NCI-H460 (cell line): ENCODE measurements around the gene ZGLP1. TPM values are rescaled to one million over a fixed set of nuclear protein-coding genes. Genes with fewer than 3 reads are reported as not detected.

Source experiments
- DNase-seq: peaks from one replicate; pipeline ENCODE4 v3.0.0-alpha.2; 2016; ENCODE audit warnings: low read depth; ENCODE audit errors: extremely low read depth
- total RNA-seq: library from RNA; depleted of rRNA; stranded (reverse); fragments of >200 nt; shearing (Covaris generic); gene quantifications from 2 replicates; pipeline ENCODE4 v1.2.3, GENCODE V29; 2014

The ZGLP1 gene
- total RNA-seq, 1 experiment from 2014 or later: 2.8 TPM

GRCh38 chr19:10328558-10329429, 19.2 kb upstream of the ZGLP1 start:
- DNase-seq: no peak

GRCh38 chr19:10327793-10328192, 18.2 kb upstream of the ZGLP1 start:
- no peak for DNase-seq

- no peak for DNase-seq
These were observed 16.1 kb upstream of the ZGLP1 start for GRCh38 chr19:10325732-10326131.

GRCh38 chr19:10321874-10322835, 12.5 kb upstream of the ZGLP1 start:
- no peak for DNase-seq

GRCh38 chr19:10321417-10321797, 11.8 kb upstream of the ZGLP1 start:
- DNase-seq: no peak

GRCh38 chr19:10320602-10321416, 11.2 kb upstream of the ZGLP1 start:
- DNase-seq: no peak

GRCh38 chr19:10318807-10319682, 9.4 kb upstream of the ZGLP1 start:
- DNase-seq: no peak

GRCh38 chr19:10317857-10318462, 8.3 kb upstream of the ZGLP1 start:
- no peak for DNase-seq

- DNase-seq: no peak
These were observed 7.6 kb upstream of the ZGLP1 start for GRCh38 chr19:10317045-10317856.

- DNase-seq: no peak
These were observed 6.8 kb upstream of the ZGLP1 start for GRCh38 chr19:10316229-10317044.

GRCh38 chr19:10315335-10316214, 6.0 kb upstream of the ZGLP1 start, which contains the start of gene FDX2:
FDX2 (minus strand) TSS chr19:10316015; CDS start chr19:10315996, 19 bp downstream.
- DNase-seq: peak; percentile 64

GRCh38 chr19:10306327-10306726, 3.3 kb downstream of the ZGLP1 start:
- DNase-seq: no peak

- no peak for DNase-seq
These were observed 4.3 kb downstream of the ZGLP1 start for GRCh38 chr19:10305139-10305806.

- no peak for DNase-seq
These were observed 9.8 kb downstream of the ZGLP1 start for GRCh38 chr19:10299545-10300458.
